HG02763 (cell line): ENCODE measurements around the gene BCL2A1.
"Not testable (repeated sequence)": the region's sequence is repeated elsewhere in the genome, so short reads cannot be mapped to it uniquely, and the experiment has no call there.

ENCODE experiments used
- ATAC-seq: cut with Tn5 transposase; IDR thresholded peaks from one replicate; pipeline ENCODE4 v1.9.1; 2021; ENCODE audit warnings: mild to moderate bottlenecking, moderate library complexity; ENCODE audit not compliant: unreplicated experiment

The BCL2A1 gene

GRCh38 chr15:79962178-79962577 is 8.8 kb downstream of the BCL2A1 start:
- no peak for ATAC-seq

DNA sequence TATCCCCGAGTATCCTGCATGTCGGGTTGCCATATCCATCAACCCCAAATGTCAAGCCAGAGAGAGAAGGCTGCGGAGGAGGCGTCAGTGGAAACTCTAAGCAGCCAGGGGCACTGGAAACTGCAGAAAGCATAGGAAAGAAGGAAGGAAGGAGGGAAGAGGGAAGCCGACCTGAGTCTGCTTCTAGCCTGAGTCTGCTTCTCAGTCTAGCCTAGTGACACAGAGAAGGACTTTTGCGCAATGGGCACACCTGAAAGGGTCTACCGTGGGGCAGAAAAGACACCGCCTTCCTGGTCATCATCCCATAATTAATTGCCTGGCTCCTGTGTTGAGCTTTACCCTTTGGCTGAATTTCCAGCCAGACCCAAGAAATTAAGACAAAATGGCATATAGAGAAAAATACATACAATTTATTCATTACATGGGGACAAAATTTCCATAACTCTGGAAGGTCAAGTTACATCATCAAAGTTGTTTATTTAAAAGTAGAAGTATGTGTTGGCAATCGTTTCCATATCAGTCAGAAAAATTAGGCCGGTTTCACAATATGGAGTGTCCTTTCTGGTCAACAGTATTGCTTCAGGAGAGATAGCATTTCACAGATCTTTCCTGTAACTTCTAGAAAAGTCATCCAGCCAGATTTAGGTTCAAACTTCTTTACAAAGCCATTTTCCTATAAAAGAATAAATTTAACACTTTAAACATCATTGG is 10.3 kb downstream of the BCL2A1 start:
- ATAC-seq, result no peak

DNA sequence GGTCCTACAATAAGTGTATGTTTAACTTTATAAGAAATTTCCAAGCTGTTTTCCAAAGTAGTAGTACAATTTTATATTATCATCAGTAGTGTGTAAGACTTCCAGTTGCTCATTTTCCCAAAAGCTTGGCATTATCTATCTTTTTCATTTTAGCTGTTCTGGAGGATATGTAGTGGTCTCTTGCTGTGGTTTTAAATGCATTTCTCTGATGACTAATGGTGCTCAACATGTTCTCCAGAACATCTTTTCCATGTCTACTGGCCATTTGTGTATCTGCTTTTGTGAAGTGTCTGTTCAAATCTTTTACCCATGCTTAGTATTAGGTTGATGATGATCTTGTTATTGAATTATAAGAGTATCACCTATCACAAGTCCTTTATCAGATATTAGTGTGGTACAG is 13.3 kb downstream of the BCL2A1 start:
- no peak for ATAC-seq

DNA sequence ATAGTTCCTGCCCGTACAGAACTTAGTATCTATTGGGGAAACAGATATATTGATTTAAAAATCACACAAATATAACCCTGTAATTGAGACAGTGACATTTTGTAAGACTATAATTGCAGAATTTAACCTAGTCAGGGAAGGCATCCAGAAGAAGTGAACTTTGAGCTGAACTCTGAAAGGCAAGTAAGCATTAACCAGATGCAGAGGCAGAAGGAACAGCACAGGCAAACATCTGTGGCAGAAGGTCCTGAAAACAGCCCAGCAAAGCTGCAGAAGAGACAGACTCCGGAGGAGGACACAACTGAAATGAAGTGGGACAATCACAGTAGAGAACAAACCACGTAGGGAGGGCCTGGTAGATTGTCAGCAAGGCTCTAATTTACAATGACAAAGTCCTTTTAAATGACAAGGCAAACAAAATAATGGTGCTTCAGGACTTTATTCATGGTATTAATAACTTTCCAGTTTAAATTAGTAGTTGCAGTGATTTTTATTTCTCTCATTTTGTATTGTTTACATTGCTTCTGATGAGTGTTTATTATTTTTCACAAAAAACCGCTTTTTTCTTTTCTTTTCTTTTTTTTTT is 14.5 kb downstream of the BCL2A1 start:
- no peak for ATAC-seq

DNA sequence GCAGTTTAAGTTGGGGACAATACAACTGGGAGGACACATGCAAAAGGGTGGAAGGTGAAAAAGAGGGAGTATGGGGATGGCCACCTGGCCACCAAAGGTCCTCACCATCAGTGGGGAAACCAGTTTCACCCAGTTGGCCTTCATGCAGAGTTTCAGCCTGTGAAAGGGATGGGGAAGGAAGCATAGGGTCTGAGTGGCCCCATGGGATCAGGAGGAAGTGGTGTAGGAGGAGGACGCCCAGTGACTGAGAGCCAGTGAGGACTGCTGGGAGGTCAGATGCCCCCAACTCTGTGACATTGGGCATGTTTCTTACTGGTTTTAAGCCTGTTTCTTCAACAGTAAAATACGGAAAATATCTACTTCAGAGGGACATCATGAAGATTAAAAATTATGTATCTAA is 16.3 kb downstream of the BCL2A1 start:
- ATAC-seq, result no peak

- ATAC-seq, result no peak
Observed at GRCh38 chr15:79953951-79954444, 17.0 kb downstream of the BCL2A1 start.

- ATAC-seq, result no peak
Observed at GRCh38 chr15:79952329-79952728, 18.7 kb downstream of the BCL2A1 start.

GRCh38 chr15:79950247-79950646 is 20.7 kb downstream of the BCL2A1 start:
- no peak for ATAC-seq

GRCh38 chr15:79948761-79949160 is 22.2 kb downstream of the BCL2A1 start:
- no peak for ATAC-seq

GRCh38 chr15:79948095-79948695 is 22.8 kb downstream of the BCL2A1 start:
- peak; percentile 41 for ATAC-seq

- ATAC-seq, result no peak
Observed at GRCh38 chr15:79947009-79947408, 24.0 kb downstream of the BCL2A1 start.

DNA sequence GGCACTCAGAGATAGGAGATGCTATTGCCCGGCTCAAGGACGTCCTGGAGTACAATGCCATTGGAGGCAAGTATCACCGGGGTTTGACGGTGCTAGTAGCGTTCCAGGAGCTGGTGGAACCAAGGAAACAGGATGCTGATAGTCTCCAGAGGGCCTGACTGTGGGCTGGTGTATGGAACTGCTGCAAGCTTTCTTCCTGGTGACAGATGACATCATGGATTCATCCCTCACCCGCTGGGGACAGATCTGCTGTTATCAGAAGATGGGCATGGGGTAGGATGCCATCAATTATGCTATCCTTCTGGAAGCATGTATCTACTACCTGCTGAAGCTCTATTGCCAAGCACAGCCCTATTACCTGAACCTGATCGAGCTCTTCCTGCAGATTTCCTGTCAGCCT is 26.4 kb downstream of the BCL2A1 start:
- ATAC-seq, result no peak

DNA sequence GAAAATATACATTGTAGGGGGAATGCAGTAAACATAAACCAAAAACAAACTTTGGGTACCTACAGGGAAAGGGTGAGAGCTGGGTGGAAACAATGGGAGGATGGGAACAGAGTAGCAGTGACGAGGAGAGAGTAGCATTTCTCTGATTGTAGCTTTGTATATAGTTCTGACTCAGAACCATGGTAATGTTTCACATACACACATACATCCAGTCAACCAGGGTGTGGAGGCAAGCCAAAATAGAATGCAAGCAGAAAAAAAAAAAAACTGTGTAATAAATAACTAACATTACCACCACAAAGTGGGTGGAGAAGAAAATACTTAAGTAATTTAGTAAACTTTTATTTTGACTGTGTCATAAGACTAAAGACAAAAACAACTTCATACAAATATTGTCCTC is 27.2 kb downstream of the BCL2A1 start:
- peak; percentile 72 for ATAC-seq

- ATAC-seq, result no peak
Observed at GRCh38 chr15:79942741-79943481, 28.1 kb downstream of the BCL2A1 start.

GRCh38 chr15:79939399-79939798 is 31.6 kb downstream of the BCL2A1 start:
- no peak for ATAC-seq

DNA sequence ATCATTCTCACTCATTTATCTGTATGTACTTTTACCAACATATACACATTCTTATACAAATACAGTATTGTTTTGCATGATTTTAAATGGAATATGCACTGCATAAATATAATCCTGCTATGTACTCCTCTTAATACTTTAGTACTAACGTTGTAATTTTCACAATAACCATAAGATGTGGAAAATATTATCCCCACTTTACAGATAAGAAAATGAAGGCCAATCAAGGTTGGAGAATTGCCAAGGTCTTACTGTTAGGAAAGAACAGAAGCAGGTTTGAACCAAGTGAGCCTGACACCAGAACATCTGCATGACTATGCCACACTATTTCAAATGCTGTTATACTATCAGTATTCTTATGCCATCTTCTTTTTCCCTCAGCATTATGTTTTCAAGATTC is 32.9 kb downstream of the BCL2A1 start:
- no peak for ATAC-seq

- ATAC-seq, result not testable (repeated sequence)
Observed at GRCh38 chr15:79935556-79936201, 35.3 kb downstream of the BCL2A1 start.

DNA sequence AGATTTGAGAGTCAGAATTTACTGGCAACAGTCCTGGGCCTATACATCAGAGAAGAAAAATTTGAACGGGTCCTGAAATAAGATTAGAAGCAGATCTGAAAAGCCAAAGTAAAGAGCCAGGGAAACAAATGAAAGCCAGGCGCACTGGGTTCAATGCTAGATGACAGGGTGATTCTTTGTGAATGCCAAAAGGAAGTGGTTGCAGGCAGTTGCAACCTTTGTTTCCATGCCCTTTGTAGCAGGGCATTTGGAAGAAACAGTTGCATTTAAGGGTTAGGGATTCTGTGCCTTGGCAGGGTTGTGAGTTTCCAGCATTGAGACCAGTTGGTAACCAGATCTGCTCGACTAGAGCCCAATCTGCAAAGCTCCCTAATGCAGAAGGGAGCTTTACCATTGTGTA is 37.8 kb downstream of the BCL2A1 start:
- no peak for ATAC-seq

DNA sequence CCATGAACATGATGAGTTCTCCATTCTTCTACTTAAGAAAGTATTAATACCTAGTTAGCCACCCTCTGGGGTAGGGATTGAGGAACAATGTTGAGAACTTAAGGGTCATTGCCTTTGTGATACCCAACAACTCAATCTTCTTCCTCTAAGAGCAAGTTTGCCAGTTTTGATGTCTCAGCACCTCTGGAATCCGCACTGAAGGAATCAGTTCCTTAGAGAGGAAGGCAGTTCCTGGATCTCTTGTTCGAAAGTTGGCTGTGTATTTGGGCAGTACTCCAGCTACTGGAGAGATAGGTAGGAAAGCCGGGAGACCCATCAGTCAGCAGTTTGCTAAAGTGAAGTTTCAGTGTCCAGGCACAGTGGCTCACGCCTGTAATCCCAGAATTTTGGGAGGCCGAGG is 38.5 kb downstream of the BCL2A1 start:
- no peak for ATAC-seq

DNA sequence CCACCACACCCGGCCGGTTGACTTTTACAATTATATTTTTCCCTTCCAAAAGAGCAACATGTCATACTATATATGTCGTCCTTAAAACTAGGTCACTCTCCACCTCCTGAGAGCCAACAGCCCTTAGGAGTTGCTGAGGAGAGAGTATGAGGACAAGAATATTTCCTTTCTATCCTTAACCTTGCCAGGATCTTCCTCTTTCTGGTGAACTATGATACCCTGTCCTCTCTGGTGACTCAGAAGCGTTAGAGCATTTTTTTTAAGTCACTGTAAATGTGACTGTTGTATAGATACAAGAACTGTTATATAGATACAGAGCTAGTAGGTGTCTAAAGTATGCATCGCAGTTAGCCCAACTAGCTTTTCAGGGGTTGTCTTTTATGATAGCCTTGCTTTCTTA is 40.5 kb downstream of the BCL2A1 start:
- ATAC-seq, result no peak

DNA sequence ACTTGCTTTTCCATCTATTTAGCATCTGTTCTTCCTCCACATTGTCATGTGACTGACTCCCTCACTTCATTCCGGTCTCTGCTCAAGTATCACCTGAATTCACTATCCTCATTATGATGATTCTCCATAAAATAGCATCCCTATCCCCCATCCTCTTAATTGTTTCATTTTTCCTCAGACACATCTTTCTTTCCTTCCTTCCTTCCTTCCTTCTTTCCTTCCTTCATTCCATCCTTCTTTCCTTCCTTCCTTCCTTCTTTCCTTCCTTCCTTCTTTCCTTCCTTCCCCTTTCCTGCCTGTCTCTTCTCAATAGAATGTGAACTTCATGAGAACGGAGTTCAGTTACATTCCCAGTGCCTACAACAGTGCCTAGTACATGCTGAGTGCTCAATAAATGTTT is 41.6 kb downstream of the BCL2A1 start:
- ATAC-seq, result no peak
